OCI-LY3 (cell line): ENCODE measurements around the gene SCUBE2.

Experiments used
- EZH2phosphoT487 ChIP-seq: fragments of 200-600 bp; shearing (Covaris generic); IDR thresholded peaks from 2 replicates; pipeline ENCODE4 v1.6.1; 2018; ENCODE audit warnings: antibody characterized with exemption, mixed run types, low read depth
- TF ChIP-seq, protein P1 (sequence below): fragments of 200-600, 300-600 bp; sonication (generic); IDR thresholded peaks from 2 replicates; pipeline ENCODE4 v1.5.1; 2014; ENCODE audit warnings: antibody characterized with exemption, low read length, low read depth

DNA sequence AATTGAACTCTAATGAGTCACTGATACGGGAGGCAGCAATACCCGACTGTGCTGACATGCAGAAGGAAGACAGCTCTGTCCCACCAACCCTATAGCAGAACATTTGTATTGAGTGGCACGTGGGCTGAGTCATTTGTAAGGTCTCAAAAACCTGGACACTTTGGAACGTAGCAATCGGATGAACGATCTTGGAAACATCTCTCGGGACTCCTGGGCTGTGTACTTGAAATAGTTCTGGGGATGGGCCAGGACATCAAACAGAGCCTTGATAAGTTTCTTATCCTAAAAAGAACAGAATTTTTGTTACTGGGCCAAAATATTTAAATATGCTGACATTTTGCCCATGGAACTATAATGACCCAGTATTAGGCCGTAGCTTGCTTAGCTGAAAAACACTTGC lies 70.5 kb downstream of the SCUBE2 start:
- TF ChIP-seq, protein P1, sequence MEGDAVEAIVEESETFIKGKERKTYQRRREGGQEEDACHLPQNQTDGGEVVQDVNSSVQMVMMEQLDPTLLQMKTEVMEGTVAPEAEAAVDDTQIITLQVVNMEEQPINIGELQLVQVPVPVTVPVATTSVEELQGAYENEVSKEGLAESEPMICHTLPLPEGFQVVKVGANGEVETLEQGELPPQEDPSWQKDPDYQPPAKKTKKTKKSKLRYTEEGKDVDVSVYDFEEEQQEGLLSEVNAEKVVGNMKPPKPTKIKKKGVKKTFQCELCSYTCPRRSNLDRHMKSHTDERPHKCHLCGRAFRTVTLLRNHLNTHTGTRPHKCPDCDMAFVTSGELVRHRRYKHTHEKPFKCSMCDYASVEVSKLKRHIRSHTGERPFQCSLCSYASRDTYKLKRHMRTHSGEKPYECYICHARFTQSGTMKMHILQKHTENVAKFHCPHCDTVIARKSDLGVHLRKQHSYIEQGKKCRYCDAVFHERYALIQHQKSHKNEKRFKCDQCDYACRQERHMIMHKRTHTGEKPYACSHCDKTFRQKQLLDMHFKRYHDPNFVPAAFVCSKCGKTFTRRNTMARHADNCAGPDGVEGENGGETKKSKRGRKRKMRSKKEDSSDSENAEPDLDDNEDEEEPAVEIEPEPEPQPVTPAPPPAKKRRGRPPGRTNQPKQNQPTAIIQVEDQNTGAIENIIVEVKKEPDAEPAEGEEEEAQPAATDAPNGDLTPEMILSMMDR: no peak
- TF ChIP-seq EZH2phosphoT487: no peak
